HG03565 (cell line): ENCODE results near the gene ARF3.

Source experiments
- ATAC-seq: cut with Tn5 transposase; IDR thresholded peaks from one replicate; pipeline ENCODE4 v1.9.1; 2021; ENCODE audit warnings: mild to moderate bottlenecking, moderate library complexity; ENCODE audit not compliant: unreplicated experiment

Gene ARF3

DNA sequence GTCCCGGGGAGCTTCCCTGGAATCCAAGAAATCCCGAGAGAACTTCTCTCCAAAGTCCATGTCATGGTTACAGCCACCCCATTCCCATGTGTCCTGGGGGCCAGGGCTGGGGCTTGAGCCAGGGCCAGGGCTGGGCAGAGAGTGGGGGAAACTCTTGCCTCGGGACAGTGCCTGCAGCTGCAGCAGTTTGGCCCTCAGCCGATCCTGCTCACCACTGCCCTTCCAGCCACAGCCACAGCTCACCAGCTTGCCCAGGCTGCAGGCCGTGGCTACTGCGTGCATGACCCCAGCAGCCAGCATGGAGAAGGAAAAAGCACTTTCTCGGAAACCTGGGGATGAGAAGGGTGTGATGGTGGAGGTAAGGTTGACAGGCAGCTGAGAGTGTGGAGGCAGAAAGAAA, 10.7 kb upstream of the ARF3 start:
- ATAC-seq = no peak

DNA sequence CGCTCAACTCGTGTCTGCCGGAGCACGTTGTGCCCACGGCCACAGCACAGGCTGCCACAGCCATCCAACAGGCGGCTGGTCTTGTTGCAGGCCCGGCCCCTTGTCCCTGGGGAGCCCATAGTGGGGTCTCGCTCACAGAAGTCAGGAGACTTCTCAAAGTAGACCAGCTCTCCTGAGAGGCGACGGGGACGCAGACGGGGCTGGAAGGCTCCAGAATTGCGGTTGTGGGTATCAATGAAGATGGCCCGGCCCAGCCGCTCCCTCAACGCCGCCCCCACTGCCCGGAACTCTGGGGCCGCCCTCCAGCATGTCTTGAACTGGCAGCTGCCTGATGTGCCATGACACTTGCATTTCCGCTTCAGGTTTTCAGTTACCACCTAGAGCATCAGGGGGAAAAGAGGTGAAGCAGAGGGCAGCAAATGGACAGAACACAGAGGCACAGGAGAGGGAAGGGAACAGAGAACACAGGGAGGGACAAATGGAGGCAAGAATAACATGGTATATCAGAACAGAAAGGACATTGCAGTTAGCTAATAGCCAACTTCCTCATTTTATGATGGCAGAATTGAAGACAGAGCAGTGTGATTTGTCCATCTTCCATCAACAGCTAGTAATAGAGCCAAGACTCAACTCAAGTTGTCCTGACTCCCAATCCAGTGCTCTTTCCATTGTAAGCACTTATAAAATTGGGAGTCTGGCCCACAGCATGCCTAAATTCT, 9.0 kb upstream of the ARF3 start:
- ATAC-seq = no peak

DNA sequence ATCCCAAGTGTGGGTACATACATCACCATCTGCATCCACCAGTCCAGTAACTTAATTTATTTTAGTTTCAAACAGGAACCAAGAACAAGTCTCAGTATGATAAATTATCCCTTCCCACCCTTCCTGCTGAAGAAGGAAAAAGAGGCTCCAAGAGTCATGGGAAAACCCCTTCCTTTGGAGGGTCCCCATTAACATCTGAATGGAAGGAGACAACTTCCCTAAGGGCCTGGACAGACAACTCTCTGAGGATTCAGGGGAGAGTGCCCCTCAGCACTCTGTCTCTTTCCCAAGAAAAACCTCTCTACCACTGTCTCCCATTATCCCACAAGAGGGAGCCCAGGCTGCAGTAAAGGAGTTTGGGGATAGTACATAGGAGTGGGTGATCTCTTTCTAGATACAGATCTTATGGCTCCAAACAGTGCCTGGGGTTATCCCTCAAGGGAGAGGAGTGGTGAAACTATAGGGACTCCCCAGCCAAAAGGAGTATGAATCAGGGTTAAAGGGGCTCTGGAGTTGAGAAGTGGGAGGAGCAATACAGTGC, 8.1 kb upstream of the ARF3 start:
- ATAC-seq = no peak

DNA sequence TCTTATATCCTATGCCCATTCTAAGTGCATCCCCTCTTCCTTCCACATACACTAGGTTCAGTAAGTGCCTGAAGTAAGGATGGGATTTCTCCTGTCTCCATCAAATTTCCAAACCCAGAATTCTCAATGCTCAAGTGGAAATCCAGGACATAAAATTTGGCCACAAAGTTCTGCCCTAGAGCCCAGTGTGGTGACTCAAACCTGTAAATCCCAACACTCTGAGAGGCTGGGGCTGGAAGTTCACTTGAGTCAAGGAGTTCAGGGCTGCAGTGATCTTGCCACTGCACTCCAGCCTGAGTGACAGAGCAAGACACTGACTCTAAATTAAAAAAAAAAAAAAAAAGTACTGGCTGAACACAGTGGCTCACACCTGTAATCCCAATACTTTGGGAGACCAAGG, 4.5 kb upstream of the ARF3 start:
- no peak for ATAC-seq

DNA sequence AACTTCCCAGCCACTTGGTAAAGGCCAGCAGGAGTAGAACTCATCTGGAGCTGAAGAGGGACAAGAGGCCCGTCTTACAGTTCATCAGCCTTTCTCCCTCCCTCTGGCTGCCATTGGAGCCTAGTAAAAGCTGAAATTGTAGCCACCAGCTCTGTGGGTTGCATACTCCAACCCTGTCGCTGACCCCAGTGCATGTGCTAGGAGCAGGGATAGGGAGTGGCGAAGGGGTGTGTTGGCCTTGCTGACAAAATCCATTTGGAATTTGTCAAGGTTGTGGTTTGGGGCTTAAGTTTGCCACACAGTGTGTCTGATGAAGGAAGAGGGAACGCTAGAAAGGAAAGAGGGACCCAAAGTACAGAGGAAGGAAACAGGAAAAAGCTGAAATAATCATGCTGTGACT, 4.0 kb upstream of the ARF3 start:
- no peak for ATAC-seq

DNA sequence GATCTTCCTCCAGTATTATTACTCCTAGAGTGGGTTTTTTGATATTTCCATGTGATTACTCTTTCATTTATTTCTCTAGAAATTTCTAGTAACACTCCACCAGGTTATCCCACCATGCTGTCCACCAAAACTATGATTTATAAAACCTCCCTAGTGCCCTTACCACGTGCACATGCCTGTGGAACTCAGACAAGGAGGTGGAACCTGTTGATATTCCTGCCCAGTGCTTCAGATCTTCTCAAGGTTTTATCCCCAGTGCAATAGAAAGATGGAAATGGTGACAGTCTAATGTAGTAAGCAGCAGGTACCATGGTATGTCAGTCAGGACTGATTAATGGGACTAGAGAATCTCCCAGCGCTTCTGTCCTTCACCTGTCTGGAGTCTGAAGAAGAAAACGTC, 3.5 kb upstream of the ARF3 start:
- no peak for ATAC-seq

DNA sequence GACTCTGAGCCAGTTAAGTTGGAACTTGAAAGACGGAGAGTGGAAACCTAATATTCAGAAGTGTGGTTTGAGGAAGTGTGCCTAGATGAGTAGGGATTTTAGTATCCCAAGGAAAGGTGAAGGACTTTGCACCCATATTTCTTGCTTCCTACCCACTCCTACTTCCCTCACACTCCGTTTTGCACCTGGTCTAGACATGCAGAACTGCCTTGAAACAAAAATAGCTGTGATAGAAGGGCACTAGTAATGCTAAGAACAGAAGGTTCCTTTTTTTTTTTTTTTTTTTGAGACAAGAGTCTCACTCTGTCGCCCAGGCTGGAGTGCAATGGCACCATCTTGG, 732 bp upstream of the ARF3 start:
- ATAC-seq = no peak

DNA sequence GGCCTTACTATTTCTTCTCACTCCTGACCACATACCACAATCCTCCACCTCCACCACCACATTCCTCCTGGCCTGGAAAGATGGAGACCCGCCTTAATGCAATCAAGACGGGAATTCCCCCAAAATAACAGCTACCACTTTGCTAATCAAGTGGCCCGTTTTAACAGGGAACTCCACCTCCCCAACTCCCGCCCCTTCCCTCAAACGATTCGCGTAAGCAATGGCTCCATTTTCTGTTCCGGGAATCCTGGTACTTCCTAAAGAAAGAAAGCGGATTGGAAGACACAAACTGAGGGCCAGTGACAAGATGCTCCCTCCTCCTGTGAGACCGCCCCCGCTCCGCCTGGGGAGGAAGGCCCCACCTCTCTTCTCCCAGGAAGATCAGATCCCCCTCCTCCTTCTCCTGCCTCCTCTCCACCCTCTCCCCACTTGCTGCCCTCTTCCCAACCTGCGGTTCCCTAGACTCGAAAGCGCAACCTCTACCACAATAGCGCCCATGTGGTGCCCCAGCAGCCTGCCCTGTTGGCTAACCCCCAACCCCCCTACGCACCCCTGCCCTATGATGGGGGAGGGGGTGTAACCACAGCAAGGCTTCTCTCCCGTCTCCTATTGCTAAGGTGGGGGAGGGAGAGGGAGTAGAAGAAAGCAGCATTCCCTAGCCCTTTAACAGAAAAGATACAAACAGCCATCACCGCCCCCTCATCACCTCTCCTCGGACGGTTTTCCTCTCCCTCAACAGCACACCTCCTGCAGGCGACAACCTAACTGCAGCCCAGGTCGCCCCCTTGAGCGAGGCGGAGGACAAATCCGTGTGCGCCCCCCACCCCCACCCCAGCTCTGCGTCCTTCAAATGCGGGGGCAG, 777 bp downstream of the ARF3 start:
- ATAC-seq = no peak

DNA sequence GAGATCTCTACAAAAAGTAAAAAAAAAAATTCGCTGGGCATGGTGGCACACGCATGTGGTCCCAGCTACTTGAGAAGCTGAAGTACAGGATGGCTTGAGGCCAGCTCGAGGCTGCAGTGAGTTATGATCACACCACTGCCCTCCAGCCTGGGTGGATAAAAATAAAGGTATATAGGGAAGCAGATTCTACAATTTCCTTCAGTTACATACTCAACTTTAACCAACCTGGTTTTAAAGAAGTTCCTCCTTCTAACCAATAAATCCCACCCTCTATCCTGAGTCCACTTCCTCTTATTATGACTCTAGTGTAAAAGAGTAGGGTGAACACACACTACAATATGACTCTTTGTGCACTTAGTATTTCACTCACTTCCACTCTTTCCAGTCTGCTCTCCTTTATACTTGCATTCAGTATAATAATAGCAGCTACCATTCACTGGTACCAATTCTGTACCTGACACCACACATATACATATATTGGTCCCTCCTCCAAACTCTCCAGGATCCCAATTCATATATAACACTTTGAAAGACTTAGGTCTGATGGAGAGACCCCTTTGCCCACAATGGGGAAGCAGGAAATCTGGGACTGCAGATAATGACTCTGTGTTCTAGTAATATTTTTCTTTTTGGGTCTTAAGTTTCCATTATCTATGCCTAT, 2.3 kb downstream of the ARF3 start:
- no peak for ATAC-seq

DNA sequence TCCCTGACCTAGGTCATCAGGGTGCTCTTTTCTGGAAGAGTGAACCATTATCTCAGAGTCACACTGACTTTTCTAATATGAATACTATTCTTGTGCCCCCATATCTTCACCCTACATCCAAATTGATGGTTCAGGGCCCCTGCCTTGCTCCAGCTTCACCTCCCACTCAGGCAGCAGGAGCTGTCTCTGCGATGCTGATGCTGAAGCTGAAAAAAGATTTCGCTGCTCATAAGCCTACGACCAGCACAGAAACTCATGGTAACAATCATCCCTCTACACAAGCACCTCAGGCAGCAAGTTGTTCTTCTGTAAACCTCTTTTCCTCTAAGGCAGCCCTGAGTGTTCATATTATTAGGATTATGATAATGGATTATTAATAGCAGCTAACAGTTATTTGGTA, 3.2 kb downstream of the ARF3 start:
- no peak for ATAC-seq

DNA sequence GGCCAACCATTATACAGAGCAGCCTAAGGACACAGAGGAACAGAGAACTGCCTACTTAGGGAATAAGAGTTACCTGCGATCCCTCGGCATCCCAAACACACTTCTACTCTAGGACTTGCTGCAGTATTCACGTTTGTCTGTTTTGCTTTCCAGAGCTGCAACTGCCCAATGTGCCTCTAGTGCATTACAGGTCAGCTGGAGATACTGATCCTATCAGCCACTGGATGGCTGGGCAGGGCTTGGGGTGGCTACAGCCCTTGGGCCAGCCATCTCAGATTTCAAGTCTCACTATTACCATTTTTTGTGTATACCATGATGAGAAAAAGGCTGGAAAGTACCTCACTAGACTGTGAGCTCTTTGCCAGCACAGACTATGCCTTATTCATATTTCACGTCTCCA, 4.6 kb downstream of the ARF3 start:
- no peak for ATAC-seq

DNA sequence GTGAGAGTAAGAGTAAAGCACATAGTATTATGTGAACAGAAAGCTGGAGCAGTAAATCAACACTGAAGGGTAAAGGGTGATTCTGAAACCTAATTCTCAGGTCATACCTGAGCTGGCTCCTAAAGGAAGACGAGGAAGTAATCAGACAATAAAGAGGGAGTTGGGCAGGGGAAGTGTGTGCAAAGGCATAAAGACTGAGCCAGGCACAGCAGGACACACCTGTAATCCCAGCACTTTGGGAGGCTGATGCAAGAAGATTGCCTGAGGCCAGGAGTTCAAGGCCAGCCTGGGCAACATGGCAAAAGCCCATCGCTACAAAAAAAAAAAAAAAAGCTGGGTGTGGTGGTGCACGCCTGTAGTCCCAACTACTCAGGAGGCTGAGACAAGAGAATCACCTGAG, 9.6 kb downstream of the ARF3 start:
- no peak for ATAC-seq

DNA sequence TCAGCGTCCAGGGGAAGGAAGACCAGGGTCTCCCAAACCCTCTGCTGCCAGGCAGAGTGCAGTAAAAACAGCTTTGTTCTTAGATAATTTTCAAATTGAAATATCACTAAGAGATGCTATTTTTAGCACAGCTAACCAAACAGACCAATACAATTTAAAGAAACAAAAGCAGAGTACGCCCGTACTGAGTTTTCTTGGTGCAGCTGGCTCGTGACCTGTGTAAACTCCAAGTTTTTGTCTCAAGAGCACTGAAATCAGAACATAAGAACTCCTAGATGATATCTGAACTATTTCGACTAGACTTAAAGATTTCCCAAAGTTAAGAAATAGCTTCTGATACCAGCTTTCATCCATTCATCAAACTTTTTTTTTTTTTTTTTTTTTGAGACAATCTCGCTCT, 10.3 kb downstream of the ARF3 start:
- no peak for ATAC-seq

DNA sequence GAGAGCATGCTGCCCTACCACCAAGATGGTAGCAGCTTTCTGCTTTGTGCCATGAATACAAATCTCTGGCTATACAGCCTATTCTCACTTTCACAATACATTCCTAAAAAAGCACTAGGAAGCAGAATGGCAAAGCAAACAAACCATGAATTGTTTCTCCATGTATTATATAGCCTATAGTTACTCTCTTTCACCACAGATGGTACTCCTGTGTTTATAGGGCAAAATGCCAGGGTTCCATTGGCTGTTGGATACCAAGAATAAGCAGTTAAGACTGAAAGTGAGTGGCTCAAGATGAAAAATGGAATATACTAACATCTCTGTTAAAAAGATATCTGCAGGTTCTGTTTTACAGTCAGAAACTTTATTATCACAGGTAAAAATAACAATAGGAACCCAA, 11.1 kb downstream of the ARF3 start:
- ATAC-seq = no peak

DNA sequence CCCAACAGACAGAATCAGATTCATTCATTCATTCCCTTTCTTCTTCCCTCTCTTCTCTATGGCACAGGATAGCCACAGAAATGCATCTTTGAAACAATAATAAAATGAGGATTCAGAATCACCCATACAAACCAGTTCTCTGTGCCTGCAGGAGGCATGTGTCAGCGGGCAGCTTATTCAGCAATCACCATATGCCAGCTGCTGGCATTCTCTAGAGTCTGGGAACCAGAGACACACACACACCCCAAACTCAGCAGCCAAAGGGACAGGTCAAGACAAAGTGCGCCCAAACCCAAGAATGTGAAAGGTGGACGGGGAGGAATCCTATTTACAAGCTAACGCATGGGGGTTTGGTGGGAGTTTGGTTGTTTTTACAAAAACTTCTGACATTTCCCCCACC, 14.1 kb downstream of the ARF3 start:
- ATAC-seq = no peak

DNA sequence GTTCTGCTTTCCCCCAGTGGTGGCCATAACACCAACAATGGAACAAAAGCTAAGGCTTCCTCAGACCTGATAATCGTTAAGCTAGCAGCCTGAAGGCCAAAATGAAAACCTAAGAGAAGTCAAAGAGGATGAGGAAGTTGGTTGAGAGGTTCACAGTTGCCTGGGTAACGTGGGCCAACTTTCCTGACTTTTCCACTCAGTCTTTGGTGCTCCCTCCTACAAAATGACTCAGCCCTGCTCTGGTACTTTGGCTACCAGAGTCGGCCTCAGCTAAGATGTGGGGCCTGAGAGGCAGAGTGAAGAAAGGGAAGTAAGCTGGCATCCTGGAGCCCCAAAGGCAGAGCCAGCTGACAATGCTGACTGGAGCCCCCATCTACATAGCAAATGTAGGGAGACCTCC, 17.1 kb downstream of the ARF3 start:
- ATAC-seq = no peak

DNA sequence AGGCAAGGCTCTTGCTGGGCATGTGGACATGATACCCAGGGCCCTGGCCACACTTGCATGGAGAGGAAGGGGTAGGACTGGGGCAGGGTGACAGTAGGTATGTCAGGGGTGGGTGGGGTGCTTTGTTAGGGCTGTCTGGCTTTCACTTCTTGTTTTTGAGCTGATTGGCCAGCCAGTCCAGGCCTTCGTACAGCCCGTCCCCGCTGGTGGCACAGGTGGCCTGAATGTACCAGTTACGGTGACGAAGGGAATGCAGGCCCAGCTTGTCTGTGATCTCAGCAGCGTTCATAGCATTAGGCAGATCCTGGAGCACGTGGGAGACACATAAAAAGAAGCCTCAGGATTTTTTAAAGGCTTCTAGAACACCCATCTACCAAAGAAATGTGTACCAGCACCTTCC, 18.5 kb downstream of the ARF3 start:
- ATAC-seq = no peak

DNA sequence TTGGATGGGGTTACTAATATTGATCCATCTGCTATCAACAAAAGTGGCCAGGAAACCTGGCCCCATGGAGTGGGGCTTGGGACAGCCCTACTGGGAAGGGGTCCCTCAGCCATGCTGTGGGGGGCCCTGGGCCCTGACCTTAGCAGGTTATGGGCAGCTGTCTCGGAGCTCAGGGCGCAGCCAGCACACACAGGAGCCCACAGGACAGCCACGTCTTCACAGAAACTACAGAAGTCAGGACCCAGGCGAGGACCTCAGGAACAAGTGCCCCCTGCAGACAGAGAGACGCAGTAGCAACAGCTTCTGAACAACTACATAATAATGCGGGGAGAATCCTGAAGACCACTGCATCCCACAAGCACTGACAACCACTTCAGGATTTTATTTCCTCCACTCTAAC, 20.1 kb downstream of the ARF3 start:
- ATAC-seq = no peak

DNA sequence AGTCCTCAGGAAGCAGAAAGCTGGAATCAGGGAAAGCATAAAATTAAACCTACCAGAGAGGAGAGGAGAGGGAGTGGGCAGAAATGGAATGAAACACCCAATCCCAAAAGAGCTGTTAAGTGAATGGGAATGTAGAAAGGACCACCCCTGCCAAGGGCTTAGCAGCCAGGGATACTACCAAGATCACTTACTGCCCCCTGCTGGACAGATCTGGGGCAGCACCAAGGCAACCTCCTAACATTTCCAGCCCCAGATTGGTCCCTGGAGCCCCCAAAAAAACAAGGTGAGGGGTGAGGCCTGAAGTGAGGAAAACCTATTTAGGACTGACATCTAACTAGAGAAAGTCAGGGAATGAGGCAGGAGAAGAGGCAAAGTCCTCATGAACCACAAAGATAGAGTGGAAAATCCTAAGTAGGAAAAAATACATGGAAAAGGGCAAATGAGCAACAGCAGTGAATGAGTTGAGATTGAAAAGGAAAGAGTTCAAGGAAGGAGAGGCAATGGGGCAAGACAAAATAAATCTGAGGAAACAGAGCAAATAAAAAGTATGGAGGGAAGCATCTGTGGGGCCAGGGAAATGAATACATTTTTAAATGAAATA, 20.8 kb downstream of the ARF3 start:
- no peak for ATAC-seq

DNA sequence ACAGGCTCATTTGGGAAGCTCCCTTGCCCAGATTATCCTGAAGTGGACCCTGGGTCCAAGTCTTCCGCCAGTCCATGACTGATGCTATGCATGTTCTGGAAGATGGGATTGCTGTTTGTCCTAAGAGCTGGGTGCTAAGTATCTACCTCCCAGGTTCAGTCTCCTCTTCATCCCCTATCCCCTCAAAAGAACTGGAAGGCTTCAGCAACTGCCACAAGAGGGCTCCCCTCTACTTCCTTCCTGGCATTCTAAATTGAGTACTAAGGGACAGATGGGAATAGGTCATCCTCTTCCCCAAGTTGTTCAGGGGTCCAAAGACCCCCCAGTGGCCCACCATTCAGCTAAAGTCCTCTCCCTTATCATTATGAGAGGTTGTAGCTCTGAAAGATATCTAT, 23.0 kb downstream of the ARF3 start:
- ATAC-seq = no peak

DNA sequence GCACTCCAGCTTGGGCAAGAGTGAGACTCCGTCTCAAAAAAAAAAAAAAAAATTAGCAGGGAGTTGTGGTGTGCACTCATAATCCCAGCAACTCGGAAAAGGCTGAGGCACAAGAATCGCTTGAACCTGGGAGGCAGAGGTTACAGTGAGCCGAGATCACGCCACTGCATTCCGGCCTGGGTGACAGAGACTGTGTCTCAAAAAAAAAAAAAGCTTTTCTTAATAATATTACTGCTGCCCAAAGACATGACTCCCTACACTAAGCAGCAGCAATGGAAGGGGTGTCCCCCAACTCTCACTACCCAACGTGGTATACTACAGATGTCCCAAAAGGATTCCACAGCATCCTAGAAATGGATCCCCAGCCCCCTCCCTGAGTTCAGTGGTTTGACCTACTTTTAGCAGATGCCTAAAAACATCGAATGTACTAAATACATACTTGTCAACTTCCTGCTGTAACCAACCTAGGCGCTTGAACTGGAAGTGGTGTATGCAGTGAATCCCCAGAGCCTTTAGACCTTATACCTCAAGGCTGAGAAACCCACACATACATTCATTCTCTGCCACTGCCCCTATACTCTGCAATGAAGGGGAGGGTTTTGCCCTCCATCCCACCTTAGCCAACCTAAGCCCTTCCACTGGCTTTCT, 23.5 kb downstream of the ARF3 start:
- ATAC-seq = no peak
